Prostate gland (tissue), 2 donors: ENCODE measurements around the gene RALGDS.

Source experiments
- CTCF ChIP-seq, 4 experiments: fragments of 200-600 bp in 2 of 4; fragments of 450-650 bp in 2 of 4; sonication (generic) in 2 of 4; IDR thresholded peaks; 1 replicate in 3 of 4; 2 replicates in 1 of 4; pipeline ENCODE4 v1.5.1; 2016 to 2019; ENCODE audit warnings: antibody characterized with exemption in 4 of 4, mild to moderate bottlenecking in 2 of 4, moderate library complexity in 2 of 4
- POLR2AphosphoS5 ChIP-seq: sonication (generic); formaldehyde crosslinking; IDR thresholded peaks from one replicate; pipeline ENCODE4 v1.6.1; 2017; ENCODE audit warnings: antibody characterized with exemption

GRCh38 chr9:133128152-133128551 lies 7.1 kb upstream of the RALGDS start:
- no peak for TF ChIP-seq POLR2AphosphoS5
- TF ChIP-seq CTCF (IDR thresholded peaks at IDR 0.05) = no peak
